GM19438 (cell line): Measurements from ENCODE around the gene MMP19.
A peak's percentile ranks its signal among the peaks of the same experiment; 100 is the strongest.
"Not testable (repeated sequence)": the region's sequence is repeated elsewhere in the genome, so short reads cannot be mapped to it uniquely, and the experiment has no call there.

Source experiments
- ATAC-seq: cut with Tn5 transposase; IDR thresholded peaks from one replicate; pipeline ENCODE4 v1.9.1; 2021; ENCODE audit warnings: low read depth; ENCODE audit not compliant: unreplicated experiment

The MMP19 gene

DNA sequence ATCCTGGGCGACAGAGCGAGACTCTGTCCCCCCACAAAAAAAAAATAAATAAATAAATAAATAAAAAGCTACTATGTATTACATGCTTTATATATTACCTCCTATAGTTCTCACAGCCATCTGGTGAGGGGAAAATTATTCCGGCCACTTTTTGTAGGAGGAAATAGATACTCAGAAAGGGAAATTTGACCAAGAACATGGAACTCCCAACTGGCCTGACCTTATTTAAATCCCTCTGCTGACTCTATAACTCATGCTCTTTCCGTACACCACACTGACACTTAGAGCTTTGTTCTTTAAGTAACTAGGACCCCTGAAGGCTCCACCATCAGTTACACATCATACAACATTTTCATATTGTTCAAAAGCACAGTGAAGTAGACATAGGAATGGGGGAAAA, 2.2 kb upstream of the MMP19 start:
- ATAC-seq, result no peak

- no peak for ATAC-seq
Observed at GRCh38 chr12:55843431-55843830, 695 bp upstream of the MMP19 start.

DNA sequence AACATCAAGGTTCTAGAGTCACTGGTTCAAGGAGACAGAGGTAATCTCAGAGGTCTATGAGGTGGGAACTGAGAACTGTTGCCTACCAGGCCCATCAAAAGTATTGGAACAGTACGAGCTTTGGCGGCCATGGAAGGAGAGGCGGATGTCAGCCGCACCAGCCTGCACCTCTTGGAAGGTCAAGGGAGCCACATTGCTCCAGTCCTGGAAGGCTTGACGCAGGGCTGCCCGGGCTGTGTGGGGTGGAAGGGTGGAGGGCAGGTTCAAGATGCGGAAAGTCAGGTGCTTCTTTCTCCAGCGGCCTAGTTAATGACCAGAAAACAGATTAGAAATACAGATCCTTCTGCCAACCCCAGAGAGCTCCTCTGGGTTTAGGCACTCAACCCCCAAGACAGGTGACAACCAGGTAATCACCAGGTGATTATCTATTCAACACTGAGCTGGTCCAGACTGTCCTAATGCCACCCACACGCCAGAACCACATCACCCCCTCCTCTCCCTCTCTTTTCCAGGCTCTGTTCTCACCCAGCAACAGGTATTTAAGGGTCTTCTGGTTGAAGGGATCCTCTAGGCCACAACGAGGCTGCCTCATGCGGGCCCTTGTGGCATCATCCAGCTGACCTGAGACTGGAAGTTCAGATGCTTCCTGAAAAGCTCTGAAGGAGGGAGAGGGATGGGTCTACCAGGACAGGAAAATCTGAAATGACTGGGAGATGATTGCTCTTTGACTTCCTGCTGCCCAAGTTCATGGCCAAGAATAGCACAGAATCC, 2.0 kb downstream of the MMP19 start:
- no peak for ATAC-seq

DNA sequence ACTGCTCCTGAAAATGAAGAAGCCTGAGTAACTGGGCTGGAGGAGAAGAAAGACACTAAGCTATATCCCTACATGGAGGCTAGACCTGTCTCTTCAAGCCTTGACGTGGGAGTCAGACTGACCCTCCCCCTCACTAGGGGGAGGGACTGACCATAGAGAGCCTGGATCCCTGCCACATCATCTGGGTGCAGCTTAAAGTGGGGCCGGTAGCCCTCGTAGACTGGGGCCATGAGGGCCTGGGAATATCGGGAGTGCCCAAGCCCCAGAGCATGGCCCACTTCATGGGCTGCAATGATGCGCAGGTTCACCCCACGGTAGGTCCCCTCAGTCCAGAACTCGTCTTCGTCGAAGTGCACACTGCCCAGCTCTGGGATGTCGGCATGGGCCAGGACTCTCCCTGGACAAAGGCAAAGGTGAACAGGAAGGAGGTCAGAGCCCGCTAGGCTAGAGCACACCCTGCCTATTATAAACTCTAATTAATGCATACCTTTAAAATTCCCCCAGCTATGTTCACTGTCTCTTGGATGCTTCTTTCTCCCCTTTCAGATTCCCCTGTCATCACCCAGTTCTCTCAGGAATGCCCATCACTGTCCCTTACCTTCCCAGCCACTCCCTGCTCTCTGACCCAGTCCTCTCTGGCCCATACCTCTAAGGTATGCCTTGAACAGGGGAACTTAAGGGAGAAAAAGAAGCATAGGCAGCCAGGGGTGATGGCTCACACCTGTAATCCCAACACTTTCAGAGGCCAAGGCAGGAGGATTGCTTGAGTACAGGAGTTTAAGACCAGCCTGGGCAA, 3.2 kb downstream of the MMP19 start:
- no peak for ATAC-seq

DNA sequence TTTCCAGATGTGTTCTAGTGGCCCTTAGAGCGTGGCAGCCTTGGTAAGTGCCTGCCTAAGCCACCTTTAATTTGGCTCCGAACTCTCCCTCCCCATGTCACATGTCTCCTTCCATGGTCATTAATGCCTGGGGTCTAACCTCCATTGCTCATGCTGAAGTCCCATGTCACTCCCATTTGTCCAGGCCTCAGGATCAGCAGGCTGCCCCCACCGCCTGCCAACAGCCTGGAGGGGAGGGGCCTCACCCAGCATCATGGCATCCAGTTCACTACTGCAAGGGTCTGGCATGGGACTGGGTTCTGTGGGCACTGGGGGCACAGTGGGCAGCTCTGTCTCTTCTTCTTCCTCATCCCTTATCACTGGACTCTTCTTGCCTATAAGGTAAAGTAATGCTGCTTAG, 4.4 kb downstream of the MMP19 start:
- ATAC-seq, result no peak

DNA sequence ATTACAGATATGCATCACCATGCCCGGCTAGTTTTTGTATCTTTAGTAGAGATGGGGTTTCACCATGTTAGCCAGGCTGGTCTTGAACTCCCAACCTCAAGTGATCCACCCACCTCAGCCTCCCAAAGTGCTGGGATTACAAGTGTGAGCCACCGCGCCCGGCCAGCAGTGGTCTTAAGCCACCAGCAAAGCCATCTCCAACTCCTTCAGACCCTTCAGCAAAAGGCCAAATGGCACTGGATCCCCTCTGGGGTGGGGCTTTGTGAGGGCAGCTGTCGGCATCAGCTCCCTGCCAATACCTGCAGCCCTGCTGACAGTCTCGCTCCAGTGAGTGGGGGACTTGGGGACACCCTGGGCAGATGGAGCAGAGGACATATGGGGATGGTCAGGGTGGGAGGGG, 8.3 kb downstream of the MMP19 start:
- not testable (repeated sequence) for ATAC-seq

DNA sequence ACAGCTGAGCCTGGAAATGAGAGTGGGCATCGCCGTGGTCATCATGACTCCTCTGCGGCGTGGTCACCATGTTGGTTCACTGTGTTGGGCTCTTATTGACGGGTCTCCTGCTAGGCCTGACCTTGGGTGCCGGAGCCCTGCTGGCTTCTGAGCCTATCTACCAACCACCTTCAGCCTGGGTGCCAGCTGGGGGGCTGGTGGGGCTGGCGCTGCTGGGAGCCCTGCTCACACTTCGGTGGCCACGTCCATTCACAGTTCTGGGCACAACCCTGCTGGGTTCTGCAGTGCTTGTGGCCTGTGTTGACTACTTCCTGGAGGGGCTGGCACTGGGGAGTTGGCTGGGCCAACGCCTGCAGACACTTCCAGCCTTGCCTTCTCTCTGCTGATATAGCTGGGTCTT, 9.7 kb downstream of the MMP19 start:
- no peak for ATAC-seq

GRCh38 chr12:55831447-55831815, 11.3 kb downstream of the MMP19 start:
- ATAC-seq, result no peak

- no peak for ATAC-seq
Observed at GRCh38 chr12:55830601-55831446, 11.9 kb downstream of the MMP19 start.

DNA sequence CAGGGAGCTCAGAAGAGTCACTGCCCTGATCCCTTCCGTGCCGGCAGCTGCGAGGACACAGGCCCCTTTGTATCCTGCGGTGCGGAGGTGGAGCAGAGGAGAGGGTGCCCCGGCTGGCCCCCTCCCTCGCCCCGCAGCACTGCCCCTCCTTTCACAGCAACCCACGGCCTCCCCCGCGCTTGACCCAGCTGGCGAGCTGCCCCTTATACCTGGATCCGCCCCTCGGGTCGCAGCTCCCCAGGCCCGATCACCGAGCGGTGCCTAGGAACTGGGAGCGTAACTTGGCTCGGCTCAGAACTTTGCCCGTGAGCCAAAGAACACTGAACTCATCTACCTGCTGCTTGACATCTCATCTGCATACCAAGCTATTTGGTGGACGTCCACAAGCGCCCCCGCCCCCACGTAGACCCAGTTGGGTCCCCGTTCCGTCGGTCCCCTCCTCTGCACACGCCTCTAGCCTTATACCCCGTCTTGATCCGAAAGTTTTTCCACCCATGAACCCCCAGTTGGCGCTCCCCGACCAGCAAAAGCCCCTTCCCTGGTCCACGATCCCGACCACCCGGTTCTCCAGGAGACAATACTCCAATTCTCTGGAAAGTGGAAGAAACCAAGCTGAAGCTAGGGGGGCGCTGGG, 12.7 kb downstream of the MMP19 start:
- ATAC-seq, result peak; percentile 26

DNA sequence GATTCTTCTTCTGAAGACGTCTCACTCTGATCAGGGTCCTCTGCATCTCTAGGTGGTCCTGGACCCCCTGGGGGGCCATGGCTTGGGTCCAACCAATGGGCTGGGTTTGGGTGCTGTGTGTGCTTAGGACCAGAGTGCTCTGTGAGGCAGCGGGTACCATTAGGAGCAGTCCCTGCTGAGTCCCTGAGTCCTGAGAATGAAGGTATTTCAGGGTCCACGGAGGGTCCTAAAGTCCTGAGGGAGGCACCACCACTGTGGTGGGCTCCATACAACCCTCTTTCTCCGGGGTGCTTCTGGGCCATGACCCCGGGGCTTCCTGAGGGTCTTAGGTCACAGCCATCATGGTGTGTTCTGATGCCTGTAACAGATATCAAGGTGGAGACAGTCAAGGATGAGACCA, 14.4 kb downstream of the MMP19 start:
- no peak for ATAC-seq

DNA sequence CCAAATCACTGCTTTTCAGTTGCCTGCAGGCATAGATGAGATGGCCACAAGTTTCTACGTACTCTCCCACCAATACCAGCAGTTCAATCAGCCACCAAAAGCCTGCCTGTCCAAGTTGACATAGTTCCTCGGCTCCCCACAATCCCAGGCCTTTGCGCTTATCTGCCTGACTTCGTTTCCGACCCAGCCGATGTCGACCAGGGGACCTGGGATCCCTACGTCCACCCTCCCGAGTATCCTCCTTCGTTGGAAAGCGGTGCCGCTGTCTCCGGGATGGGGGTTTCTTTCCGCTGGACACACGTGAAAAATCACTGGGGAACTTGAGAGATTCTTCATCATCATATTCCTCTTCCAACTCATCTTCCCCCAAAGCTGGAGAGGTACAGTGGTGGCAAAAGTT, 14.9 kb downstream of the MMP19 start:
- no peak for ATAC-seq

DNA sequence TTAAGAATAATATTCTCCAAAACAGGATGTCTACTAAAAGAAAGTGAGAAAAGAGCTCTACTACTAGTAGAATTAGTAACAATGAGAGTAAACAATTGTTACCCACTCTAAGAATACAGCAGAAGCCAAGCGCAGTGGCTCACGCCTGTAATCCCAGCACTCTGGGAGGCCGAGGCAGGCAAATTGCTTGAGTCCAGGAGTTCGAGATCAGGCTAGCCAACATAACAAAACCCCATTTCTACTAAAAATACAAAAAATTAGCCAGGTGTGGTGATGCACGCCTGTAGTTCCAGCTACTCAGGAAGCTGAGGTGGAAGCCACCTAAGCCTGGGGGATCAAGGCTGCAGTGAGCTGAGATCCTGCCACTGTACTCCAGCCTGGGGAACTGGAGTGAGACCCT, 18.0 kb downstream of the MMP19 start:
- ATAC-seq, result no peak

DNA sequence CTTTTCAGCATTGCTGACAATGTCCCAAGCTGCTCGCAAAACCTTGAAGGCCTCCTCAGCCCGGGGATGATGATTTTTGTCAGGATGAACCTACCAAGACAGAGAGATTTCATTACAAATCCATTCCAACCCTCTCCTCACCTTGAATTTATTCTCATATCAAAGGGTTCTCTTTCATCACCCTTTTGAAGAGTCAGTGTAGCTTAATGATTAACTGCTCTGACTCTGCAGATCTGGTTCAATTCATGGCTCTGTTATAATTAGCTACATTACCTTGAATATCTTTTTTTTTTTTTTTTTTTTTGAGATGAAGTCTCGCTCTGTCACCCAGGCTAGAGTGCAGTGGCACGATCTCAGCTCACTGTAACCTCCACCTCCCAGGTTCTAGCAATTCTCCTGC, 19.3 kb downstream of the MMP19 start:
- no peak for ATAC-seq

DNA sequence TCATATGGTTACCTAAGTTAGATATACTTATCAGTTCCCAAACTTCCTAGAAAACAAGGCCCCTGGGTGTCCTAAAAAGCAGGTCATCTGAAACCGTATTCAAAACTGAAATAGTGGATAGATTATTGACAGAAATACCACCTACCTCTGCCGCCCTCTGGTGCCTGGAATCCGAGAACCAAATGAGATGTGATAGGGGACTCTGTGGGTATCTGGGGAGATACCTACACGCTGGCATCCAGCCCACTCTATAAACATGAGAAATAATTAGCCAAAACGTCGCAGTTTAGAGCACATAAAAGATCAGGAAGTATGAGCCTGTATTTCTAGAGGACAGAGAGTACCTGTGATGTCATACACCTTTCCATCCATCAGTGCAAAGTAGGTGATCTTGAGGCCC, 20.5 kb downstream of the MMP19 start:
- no peak for ATAC-seq

DNA sequence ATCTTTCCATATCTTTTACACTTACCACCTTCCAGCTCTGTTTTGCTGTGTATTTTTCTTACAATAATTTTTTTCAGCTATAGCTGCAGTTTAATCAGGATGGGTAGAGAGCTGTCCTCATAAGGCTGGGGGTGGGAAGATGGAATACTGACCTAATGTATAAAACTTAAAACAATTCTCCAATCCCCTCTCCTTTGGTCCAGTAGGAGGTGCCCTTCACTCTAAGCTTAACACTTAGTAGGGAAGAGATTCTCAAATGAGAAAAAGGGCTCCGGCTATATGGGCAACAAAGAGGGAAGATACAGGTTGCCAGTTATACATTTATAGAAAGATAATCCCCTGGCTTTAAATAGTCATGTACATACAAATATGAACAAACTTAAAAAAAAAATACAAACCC, 22.1 kb downstream of the MMP19 start:
- no peak for ATAC-seq

DNA sequence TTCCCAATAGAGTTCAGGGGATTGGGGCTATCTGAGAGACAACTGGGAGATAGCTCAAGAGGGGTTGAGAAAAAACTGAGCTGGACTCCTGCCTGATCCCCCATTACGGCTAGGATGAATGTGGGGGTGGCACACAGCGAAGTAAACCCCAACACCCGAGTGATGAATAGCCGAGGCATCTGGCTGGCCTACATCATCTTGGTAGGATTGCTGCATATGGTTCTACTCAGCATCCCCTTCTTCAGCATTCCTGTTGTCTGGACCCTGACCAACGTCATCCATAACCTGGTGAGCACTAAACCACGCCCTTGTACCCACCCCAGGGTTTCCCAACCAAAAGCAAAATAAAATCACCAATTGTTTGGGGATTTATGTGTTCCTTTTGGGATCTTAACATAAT, 23.9 kb downstream of the MMP19 start:
- ATAC-seq, result no peak

GRCh38 chr12:55818140-55818728, 24.5 kb downstream of the MMP19 start:
- peak; percentile 31 for ATAC-seq

DNA sequence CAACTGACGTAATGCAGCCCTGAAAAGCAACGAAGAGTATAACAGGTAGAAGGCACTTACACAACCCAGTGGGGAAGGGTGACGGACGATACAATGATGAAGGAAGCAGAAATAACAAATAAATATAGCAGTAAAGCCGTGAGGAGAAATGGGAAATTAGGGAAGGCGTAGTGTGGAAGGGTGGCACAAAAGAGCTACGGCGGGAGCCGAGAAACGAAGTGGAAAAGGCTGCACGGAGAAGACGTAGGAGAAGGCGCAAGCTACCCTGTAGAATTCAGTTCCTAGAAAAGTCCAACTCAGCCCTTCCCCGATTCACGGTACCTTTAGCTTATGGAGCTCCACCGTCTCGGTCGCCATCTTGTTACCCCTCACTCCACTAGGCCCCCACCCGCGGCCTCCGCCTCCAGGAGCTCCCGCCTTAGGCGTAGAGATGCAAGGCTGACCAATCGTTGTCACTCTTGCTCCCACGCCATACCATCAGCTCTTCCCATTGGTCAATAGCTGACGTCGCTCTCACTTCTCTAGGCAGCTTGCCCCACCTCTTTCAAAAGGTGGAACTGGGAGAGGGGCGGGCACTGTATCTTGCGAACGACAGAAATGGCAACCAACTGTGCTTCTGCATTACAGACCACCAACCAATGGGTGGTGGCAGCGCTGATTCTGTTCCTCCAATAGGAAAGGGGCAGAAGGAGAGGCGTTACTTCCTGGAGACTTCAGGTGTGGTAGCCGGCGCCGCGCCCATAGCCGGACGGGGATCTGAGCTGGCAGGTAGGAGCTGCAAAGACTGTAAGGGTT, 25.2 kb downstream of the MMP19 start, which contains the start of the genes ORMDL2 and SARNP:
Gene ORMDL2, plus strand, starts transcription at position 697 of the 795 bp plus-strand sequence. CDS start 959 bp downstream, outside the sequence.
Gene SARNP, minus strand, starts transcription at position 380 of the 795 bp plus-strand sequence. Its CDS starts 23 bp downstream, at position 357.
- peak; percentile 98 for ATAC-seq
